ENCODE results near the gene PRKCE. TPM values are rescaled to one million over a fixed set of nuclear protein-coding genes. Genes with fewer than 3 reads are reported as not detected.

PRKCE gene
- total RNA-seq, 1 donor from 2014 or later, result 4.6 TPM

GRCh38 chr2:45796500-45796899 is 145.0 kb downstream of the PRKCE start:
- no peaks in the 10 kb centered on the region for H3K36me3 ChIP-seq
- DNase-seq (ENCODE audit: low spot score in 2 of 2), result no peak
- H3K4me3 ChIP-seq, result no peak overlapping the region
- intact Hi-C loops (cut with DNase I), result no loop called here
- no peak overlapping the region for H3K27ac ChIP-seq
- no peaks in the 10 kb centered on the region for H3K4me1 ChIP-seq
- TF ChIP-seq CTCF (IDR thresholded peaks at IDR 0.05), result no peak
- no peaks in the 10 kb centered on the region for H3K9me3 ChIP-seq
- H3K27me3 ChIP-seq, result no peaks in the 10 kb centered on the region

GRCh38 chr2:45797451-45798230 is 146.2 kb downstream of the PRKCE start:
- Histone ChIP-seq H3K9me3 (no peaks in the 10 kb centered on the region), H3K4me1 (no peaks in the 10 kb centered on the region), H3K36me3 (no peaks in the 10 kb centered on the region), H3K27me3 (no peaks in the 10 kb centered on the region), H3K4me3 (no peak overlapping the region), H3K27ac (no peak overlapping the region)
- intact Hi-C loops (cut with DNase I), result no loop called here
- DNase-seq (ENCODE audit: low spot score in 2 of 2), result no peak
- TF ChIP-seq CTCF (IDR thresholded peaks at IDR 0.05), result no peak

- no peaks in the 10 kb centered on the region for H3K36me3 ChIP-seq
- TF ChIP-seq CTCF (IDR thresholded peaks at IDR 0.05), result no peak
- no peaks in the 10 kb centered on the region for H3K4me1 ChIP-seq
Observed at GRCh38 chr2:45799679-45800381, 148.4 kb downstream of the PRKCE start.

GRCh38 chr2:45802499-45803138 is 151.1 kb downstream of the PRKCE start:
- DNase-seq (ENCODE audit: low spot score in 2 of 2), result no peak
- H3K27me3 ChIP-seq, result no peaks in the 10 kb centered on the region
- intact Hi-C loops (cut with DNase I), result no loop called here
- no peak overlapping the region for H3K27ac ChIP-seq
- no peak for TF ChIP-seq CTCF (IDR thresholded peaks at IDR 0.05)
- no peaks in the 10 kb centered on the region for H3K36me3 ChIP-seq
- H3K4me1 ChIP-seq, result no peaks in the 10 kb centered on the region
- no peak overlapping the region for H3K4me3 ChIP-seq
- no peaks in the 10 kb centered on the region for H3K9me3 ChIP-seq

More at GRCh38 chr2:45799679-45800381, 148.4 kb downstream of the PRKCE start:
- no peak for DNase-seq (ENCODE audit: low spot score in 2 of 2)
- H3K9me3 ChIP-seq, result no peaks in the 10 kb centered on the region
- no peak overlapping the region for H3K27ac ChIP-seq
- H3K27me3 ChIP-seq, result no peaks in the 10 kb centered on the region
- no peak overlapping the region for H3K4me3 ChIP-seq
- intact Hi-C loops (cut with DNase I), result no loop called here

GRCh38 chr2:45804987-45805755 is 153.7 kb downstream of the PRKCE start:
- no peak overlapping the region for H3K27ac ChIP-seq
- H3K27me3 ChIP-seq, result no peaks in the 10 kb centered on the region
- TF ChIP-seq CTCF (IDR thresholded peaks at IDR 0.05), result no peak
- no peaks in the 10 kb centered on the region for H3K36me3 ChIP-seq
- H3K4me3 ChIP-seq, result no peak overlapping the region
- H3K9me3 ChIP-seq, result no peaks in the 10 kb centered on the region
- intact Hi-C loops (cut with DNase I), result no loop called here
- DNase-seq (ENCODE audit: low spot score in 2 of 2), result no peak
- no peaks in the 10 kb centered on the region for H3K4me1 ChIP-seq

All from ascending aorta (tissue), 2 donors.